ENCODE data around the gene STK35.

Gene STK35

DNA sequence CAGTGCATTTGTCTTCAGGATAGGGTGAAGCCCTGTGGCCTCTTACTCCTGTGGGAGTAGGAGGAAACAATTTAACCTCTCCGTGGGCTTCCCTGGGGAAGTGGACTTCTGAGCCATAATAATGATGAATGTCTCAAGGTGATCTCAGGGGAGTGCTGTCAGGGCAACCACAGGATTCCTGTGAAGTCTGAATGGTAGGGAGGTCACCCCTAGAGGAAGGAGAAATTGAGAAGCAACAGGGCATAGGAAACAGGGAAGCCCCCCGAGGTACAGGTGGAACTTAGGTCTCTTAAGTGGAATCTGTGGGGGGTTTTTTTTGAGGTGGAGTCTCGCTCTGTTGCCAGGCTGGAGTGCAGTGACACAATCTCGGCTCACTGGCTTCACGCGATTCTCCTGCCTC is 26.9 kb downstream of the STK35 start:
- no peak overlapping the region for H3K4me3 ChIP-seq (ENCODE audit: low read depth, low read length)
- TF ChIP-seq, protein P1, sequence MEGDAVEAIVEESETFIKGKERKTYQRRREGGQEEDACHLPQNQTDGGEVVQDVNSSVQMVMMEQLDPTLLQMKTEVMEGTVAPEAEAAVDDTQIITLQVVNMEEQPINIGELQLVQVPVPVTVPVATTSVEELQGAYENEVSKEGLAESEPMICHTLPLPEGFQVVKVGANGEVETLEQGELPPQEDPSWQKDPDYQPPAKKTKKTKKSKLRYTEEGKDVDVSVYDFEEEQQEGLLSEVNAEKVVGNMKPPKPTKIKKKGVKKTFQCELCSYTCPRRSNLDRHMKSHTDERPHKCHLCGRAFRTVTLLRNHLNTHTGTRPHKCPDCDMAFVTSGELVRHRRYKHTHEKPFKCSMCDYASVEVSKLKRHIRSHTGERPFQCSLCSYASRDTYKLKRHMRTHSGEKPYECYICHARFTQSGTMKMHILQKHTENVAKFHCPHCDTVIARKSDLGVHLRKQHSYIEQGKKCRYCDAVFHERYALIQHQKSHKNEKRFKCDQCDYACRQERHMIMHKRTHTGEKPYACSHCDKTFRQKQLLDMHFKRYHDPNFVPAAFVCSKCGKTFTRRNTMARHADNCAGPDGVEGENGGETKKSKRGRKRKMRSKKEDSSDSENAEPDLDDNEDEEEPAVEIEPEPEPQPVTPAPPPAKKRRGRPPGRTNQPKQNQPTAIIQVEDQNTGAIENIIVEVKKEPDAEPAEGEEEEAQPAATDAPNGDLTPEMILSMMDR (IDR thresholded peaks at IDR 0.05; ENCODE audit: low read depth, low read length): no peak

DNA sequence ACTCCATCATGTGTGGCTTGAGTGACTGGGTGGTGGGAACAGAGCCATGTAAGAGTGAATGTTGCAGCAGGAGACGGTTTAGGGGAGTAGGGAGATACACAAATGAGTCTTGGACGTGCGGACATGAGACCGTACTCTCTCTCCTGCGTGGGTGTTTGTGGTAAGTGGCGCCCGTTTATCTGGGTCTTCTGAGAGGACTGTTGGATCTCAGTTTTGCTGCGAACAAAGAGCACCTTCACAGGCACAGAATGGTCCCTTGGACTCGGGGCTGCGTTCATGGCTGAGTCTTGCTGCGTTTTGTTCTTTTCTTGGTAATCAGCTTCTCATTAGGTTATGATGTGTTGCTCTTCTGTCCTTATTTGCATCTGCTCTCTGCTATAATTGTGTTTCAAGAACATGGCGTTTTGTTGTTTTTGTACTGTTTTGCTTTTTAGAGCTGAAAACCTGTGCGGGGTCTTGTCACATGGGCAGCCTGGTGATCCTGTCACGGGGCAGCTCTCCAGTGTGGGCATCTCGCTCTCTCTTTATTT is 28.5 kb downstream of the STK35 start:
- no peak overlapping the region for H3K4me3 ChIP-seq (ENCODE audit: low read depth, low read length)
- TF ChIP-seq, protein P1 (IDR thresholded peaks at IDR 0.05; ENCODE audit: low read depth, low read length): no peak

DNA sequence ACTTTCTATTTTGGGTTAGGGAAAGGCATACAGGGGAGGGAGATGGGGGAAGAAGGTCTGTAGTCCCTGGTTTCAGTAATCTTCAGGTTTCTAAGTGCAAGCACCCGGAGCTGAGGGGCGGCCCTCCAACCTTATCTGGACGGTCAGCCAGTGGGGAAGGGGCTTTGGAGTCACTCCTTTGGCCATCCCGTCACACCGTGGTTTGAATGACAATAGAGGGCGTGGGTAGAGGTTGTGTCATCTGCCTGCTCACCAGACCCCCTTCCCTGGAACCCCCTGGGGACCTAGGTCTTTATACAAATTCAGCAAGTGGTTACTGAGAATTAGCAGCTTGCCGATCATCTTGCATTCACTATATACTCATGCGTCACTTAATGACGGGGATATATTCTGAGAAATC is 29.1 kb downstream of the STK35 start:
- no peak overlapping the region for H3K4me3 ChIP-seq (ENCODE audit: low read depth, low read length)
- TF ChIP-seq, protein P1 (IDR thresholded peaks at IDR 0.05; ENCODE audit: low read depth, low read length): no peak

DNA sequence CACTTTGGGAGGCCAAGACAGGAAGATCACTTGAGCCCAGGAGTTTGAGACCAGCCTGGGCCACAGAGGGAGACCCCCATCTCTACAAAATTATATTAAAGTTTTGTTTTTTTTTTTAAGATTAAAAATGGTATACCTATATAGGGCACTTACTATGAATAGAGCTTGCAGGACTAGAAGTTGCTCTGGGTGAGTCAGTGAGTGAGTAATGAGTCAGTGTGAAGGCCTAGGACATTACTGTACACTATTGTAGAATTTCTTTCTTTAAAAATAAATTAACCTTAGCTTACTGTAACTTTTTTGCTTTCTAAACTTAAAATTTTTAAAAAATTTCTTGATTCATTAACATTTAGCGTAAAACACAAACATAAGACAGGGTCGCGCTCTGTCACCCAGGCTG is 29.7 kb downstream of the STK35 start:
- TF ChIP-seq, protein P1 (IDR thresholded peaks at IDR 0.05; ENCODE audit: low read depth, low read length): no peak
- no peak overlapping the region for H3K4me3 ChIP-seq (ENCODE audit: low read depth, low read length)

DNA sequence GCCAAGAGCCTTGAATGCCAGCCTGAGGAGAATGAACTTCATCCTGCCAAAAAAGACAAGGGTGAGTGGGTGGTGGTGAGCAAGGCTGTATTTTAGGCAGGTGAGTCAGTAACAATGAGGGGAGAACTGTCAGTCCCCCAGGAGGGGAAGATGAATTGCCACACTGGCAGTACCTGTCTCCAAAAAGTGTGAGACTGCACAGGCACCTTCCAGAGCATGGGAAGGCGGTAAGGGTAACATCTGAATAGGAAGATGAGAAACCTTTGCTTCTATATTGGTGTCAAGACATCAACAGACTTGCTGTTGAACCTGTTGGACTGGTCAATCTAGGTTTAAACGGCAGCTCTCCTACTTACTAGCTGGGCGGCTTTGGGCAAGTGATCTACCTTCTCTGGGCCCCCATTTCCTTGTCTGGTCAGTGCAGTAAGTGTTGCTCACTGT is 30.9 kb downstream of the STK35 start:
- no peak overlapping the region for H3K4me3 ChIP-seq (ENCODE audit: low read depth, low read length)
- TF ChIP-seq, protein P1 (IDR thresholded peaks at IDR 0.05; ENCODE audit: low read depth, low read length): no peak

DNA sequence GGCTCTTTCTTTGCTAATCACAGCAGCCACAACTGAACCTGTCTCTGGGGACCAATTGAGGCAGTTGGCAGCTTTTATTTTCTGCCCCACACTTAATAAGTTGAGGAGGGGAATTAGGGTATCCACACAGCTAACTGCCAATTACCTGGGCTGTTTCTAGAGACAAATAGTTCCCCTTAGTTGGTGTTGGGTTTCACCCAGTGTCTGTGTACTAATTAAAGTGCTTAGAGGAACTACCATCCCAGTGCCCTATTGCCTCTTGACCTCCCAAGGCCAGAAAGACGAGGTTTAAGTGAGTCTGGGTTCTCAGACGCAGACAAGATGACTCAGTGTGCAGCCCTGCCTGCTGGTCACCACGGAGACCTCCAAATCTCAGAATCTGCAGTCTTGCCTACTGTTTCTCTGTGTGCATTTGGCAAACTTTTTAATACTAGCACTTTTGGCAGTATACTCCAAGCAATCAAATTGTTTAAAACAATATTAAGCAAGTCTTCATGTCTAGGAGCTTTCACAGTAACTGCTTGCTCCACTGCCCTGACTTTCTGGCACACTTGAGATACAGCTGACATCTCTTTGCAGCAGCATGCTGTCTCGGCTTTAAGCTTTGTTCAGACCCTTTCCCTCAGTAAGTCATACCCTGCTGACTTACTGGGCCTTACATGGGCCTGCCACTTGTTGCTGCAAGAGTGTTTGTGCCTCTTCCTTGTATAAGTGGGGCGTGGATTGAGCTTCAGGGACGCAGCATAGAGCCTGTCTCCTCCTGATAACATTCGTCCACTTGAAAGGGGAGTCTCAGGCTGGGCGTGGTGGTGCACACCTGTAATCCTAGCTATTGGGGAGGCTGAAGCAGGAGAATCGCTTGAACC is 31.9 kb downstream of the STK35 start:
- TF ChIP-seq, protein P1 (IDR thresholded peaks at IDR 0.05; ENCODE audit: low read depth, low read length): no peak
- H3K4me3 ChIP-seq (ENCODE audit: low read depth, low read length): no peak overlapping the region

DNA sequence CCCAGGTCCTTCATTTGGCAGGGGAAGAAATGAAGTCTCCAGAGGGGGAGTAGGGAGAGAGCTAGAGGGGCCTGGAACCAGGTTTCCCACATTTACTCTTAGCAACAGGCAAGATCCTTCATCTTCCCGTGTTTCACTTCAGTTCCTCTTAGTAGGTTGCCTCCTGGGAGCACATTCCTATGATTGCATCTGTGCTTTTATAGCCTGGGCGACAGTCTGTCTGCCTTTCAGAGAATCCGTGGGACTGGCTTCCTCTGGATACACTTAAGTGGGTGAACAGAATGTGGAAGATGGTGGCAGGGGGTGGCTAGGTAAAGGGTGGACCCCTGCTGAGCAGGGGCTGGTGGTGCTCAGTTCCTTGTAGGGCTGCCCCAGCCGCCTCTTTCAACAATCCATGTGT is 33.4 kb downstream of the STK35 start:
- TF ChIP-seq, protein P1 (IDR thresholded peaks at IDR 0.05; ENCODE audit: low read depth, low read length): no peak
- no peak overlapping the region for H3K4me3 ChIP-seq (ENCODE audit: low read depth, low read length)

All from WI38 (cell line).